Astrocyte (in vitro differentiated cells and primary cell): ENCODE results near the gene C17orf113. TPM values are rescaled to one million over a fixed set of nuclear protein-coding genes. Genes with fewer than 3 reads are reported as not detected.

ENCODE experiments used
- DNase-seq: peaks from one replicate; pipeline ENCODE4 v3.0.0-alpha.2; 2010; ENCODE audit warnings: low read depth
- FAIRE-seq: peaks from 2 replicates; lab custom pipeline; 2011; peaks lifted over from hg19 to GRCh38; lab: Jason Lieb, UNC
- H2AFZ ChIP-seq: 2 replicates; pipeline ENCODE4 v1.6.0; 2012; ENCODE audit warnings: low read depth, low read length, inconsistent platforms
- H3K27ac ChIP-seq: 2 replicates; pipeline ENCODE4 v1.5.1; 2011; ENCODE audit warnings: low read depth, low read length, inconsistent platforms
- H3K27me3 ChIP-seq: 2 replicates; pipeline ENCODE4 v1.6.0; 2011; ENCODE audit warnings: low read length, inconsistent platforms; ENCODE audit not compliant: insufficient read depth
- H3K36me3 ChIP-seq: 2 replicates; pipeline ENCODE4 v1.5.1; 2011; ENCODE audit warnings: low read length, inconsistent platforms; ENCODE audit not compliant: insufficient read depth
- H3K4me1 ChIP-seq: 2 replicates; pipeline ENCODE4 v1.5.1; 2011; ENCODE audit warnings: low read length, inconsistent platforms; ENCODE audit not compliant: insufficient read depth
- H3K4me2 ChIP-seq: 2 replicates; pipeline ENCODE4 v1.6.0; 2012; ENCODE audit warnings: low read length, inconsistent platforms
- H3K4me3 ChIP-seq: 2 replicates; pipeline ENCODE4 v1.5.1; 2011; ENCODE audit warnings: low read depth, mild to moderate bottlenecking, low read length, inconsistent platforms; ENCODE audit not compliant: insufficient read depth
- H3K79me2 ChIP-seq: 2 replicates; pipeline ENCODE4 v1.6.0; 2012; ENCODE audit warnings: mild to moderate bottlenecking, low read length, inconsistent platforms; ENCODE audit not compliant: insufficient read depth
- H3K9ac ChIP-seq: 2 replicates; pipeline ENCODE4 v1.6.0; 2012; ENCODE audit warnings: mild to moderate bottlenecking, low read length, inconsistent platforms
- H3K9me3 ChIP-seq: 2 replicates; pipeline ENCODE4 v1.5.1; 2012; ENCODE audit warnings: low read depth, mild to moderate bottlenecking, low read length, inconsistent platforms; ENCODE audit not compliant: insufficient read depth
- H4K20me1 ChIP-seq: 2 replicates; pipeline ENCODE4 v1.6.0; 2012; ENCODE audit warnings: low read length, inconsistent platforms; ENCODE audit not compliant: insufficient read depth
- H3K27ac Mint-ChIP-seq: one replicate; pipeline ENCODE4 v1.8.0; 2021; ENCODE audit warnings: mild to moderate bottlenecking, mixed read lengths; ENCODE audit not compliant: unreplicated experiment
- H3K27me3 Mint-ChIP-seq: one replicate; pipeline ENCODE4 v1.8.0; 2021; ENCODE audit warnings: low read depth, mixed read lengths; ENCODE audit not compliant: unreplicated experiment
- H3K36me3 Mint-ChIP-seq: one replicate; pipeline ENCODE4 v1.8.0; 2021; ENCODE audit warnings: low read depth, mixed read lengths; ENCODE audit not compliant: unreplicated experiment
- H3K4me1 Mint-ChIP-seq: one replicate; pipeline ENCODE4 v1.8.0; 2021; ENCODE audit warnings: low read depth, mixed read lengths; ENCODE audit not compliant: unreplicated experiment
- H3K4me3 Mint-ChIP-seq: one replicate; pipeline ENCODE4 v1.8.0; 2021; ENCODE audit warnings: mild to moderate bottlenecking, moderate library complexity, mixed read lengths; ENCODE audit not compliant: unreplicated experiment
- H3K9me3 Mint-ChIP-seq: one replicate; pipeline ENCODE4 v1.8.0; 2021; ENCODE audit warnings: mild to moderate bottlenecking, mixed read lengths; ENCODE audit not compliant: unreplicated experiment
- CTCF ChIP-seq: IDR thresholded peaks from 2 replicates; pipeline ENCODE4 v1.5.1; 2011; ENCODE audit warnings: low read depth, mild to moderate bottlenecking, inconsistent platforms, low read length, moderate library complexity; ENCODE audit not compliant: insufficient read depth
- EZH2 ChIP-seq: IDR thresholded peaks from 2 replicates; pipeline ENCODE4 v1.6.1; 2012; ENCODE audit warnings: mild to moderate bottlenecking, low read length, inconsistent platforms; ENCODE audit not compliant: insufficient read depth
- total RNA-seq: library from RNA; stranded (reverse); gene quantifications from 2 replicates; pipeline ENCODE4 v1.2.1, GENCODE V29; 2021

Gene C17orf113
- total RNA-seq, 1 donor from 2014 or later = 0.23 TPM

GRCh38 chr17:42051645-42052044, 1.2 kb upstream of the C17orf113 start:
- no peak overlapping the region for H3K4me3 ChIP-seq
- no peaks in the 10 kb centered on the region for H3K36me3 ChIP-seq
- H2AFZ ChIP-seq = no peak overlapping the region
- H3K9ac ChIP-seq = no peak overlapping the region
- DNase-seq = no peak
- Mint-ChIP-seq H3K27me3 (peaks cover 59% of the 10 kb centered on the region), H3K27ac (no peak overlapping the region), H3K9me3 (no peaks in the 10 kb centered on the region), H3K4me3 (peak overlapping the region; percentile 86), H3K4me1 (peaks cover 6% of the 10 kb centered on the region), H3K36me3 (peaks cover 2% of the 10 kb centered on the region)
- TF ChIP-seq CTCF (no peak), EZH2 (no peak)
- H4K20me1 ChIP-seq = no peaks in the 10 kb centered on the region
- no peak for FAIRE-seq
- no peaks in the 10 kb centered on the region for H3K79me2 ChIP-seq
- peaks cover 47% of the 10 kb centered on the region for H3K27me3 ChIP-seq
- H3K27ac ChIP-seq = no peak overlapping the region
- no peaks in the 10 kb centered on the region for H3K9me3 ChIP-seq
- no peak overlapping the region for H3K4me2 ChIP-seq
- peaks cover 2% of the 10 kb centered on the region for H3K4me1 ChIP-seq

GRCh38 chr17:42051013-42051400, 606 bp upstream of the C17orf113 start:
- peaks cover 6% of the 10 kb centered on the region for H3K4me1 Mint-ChIP-seq
- H3K36me3 Mint-ChIP-seq = peaks cover 2% of the 10 kb centered on the region
- Histone ChIP-seq H4K20me1 (no peaks in the 10 kb centered on the region), H3K4me2 (peak overlapping the region; percentile 79), H3K36me3 (no peaks in the 10 kb centered on the region), H3K79me2 (no peaks in the 10 kb centered on the region), H3K9me3 (no peaks in the 10 kb centered on the region), H3K27me3 (peaks cover 47% of the 10 kb centered on the region), H3K4me3 (no peak overlapping the region), H3K27ac (no peak overlapping the region), H3K4me1 (peaks cover 2% of the 10 kb centered on the region), H2AFZ (peak overlapping the region; percentile 71), H3K9ac (no peak overlapping the region)
- no peaks in the 10 kb centered on the region for H3K9me3 Mint-ChIP-seq
- H3K27ac Mint-ChIP-seq = peak overlapping the region; percentile 47
- DNase-seq (no peak), FAIRE-seq (no peak)
- peak overlapping the region; percentile 86 for H3K4me3 Mint-ChIP-seq
- TF ChIP-seq CTCF (no peak), EZH2 (no peak)
- H3K27me3 Mint-ChIP-seq = peaks cover 56% of the 10 kb centered on the region

GRCh38 chr17:42049834-42050392, 488 bp downstream of the C17orf113 start:
- H3K36me3 ChIP-seq = no peaks in the 10 kb centered on the region
- TF ChIP-seq EZH2 (no peak), CTCF (no peak)
- Mint-ChIP-seq H3K27me3 (peaks cover 55% of the 10 kb centered on the region), H3K9me3 (no peaks in the 10 kb centered on the region), H3K36me3 (peaks cover 2% of the 10 kb centered on the region), H3K4me3 (peak overlapping the region; percentile 85), H3K4me1 (peaks cover 5% of the 10 kb centered on the region), H3K27ac (peak overlapping the region; percentile 1)
- H3K9ac ChIP-seq = no peak overlapping the region
- H3K27ac ChIP-seq = no peak overlapping the region
- peak overlapping the region; percentile 43 for H2AFZ ChIP-seq
- no peak for FAIRE-seq
- peaks cover 43% of the 10 kb centered on the region for H3K27me3 ChIP-seq
- no peaks in the 10 kb centered on the region for H3K9me3 ChIP-seq
- no peaks in the 10 kb centered on the region for H4K20me1 ChIP-seq
- no peak for DNase-seq
- no peaks in the 10 kb centered on the region for H3K79me2 ChIP-seq
- peak overlapping the region; percentile 79 for H3K4me2 ChIP-seq
- peaks cover 2% of the 10 kb centered on the region for H3K4me1 ChIP-seq
- peak overlapping the region; percentile 52 for H3K4me3 ChIP-seq
